Epithelial cell of esophagus (primary cell): ENCODE measurements around the gene KIF17.

ENCODE experiments used
- DNase-seq: peaks from one replicate; pipeline ENCODE4 v3.0.0; 2010; ENCODE audit warnings: low read depth
- H3K4me3 ChIP-seq: 2 replicates; pipeline ENCODE4 v1.5.1; 2011; ENCODE audit warnings: mild to moderate bottlenecking, low read length, control low read depth
- TF ChIP-seq, protein P1 (sequence below): IDR thresholded peaks from 2 replicates; pipeline ENCODE4 v1.5.1; 2011; ENCODE audit warnings: low read depth, mild to moderate bottlenecking, low read length, control low read depth, inconsistent platforms; ENCODE audit not compliant: insufficient read depth; ENCODE audit errors: missing control alignments

The KIF17 gene

DNA sequence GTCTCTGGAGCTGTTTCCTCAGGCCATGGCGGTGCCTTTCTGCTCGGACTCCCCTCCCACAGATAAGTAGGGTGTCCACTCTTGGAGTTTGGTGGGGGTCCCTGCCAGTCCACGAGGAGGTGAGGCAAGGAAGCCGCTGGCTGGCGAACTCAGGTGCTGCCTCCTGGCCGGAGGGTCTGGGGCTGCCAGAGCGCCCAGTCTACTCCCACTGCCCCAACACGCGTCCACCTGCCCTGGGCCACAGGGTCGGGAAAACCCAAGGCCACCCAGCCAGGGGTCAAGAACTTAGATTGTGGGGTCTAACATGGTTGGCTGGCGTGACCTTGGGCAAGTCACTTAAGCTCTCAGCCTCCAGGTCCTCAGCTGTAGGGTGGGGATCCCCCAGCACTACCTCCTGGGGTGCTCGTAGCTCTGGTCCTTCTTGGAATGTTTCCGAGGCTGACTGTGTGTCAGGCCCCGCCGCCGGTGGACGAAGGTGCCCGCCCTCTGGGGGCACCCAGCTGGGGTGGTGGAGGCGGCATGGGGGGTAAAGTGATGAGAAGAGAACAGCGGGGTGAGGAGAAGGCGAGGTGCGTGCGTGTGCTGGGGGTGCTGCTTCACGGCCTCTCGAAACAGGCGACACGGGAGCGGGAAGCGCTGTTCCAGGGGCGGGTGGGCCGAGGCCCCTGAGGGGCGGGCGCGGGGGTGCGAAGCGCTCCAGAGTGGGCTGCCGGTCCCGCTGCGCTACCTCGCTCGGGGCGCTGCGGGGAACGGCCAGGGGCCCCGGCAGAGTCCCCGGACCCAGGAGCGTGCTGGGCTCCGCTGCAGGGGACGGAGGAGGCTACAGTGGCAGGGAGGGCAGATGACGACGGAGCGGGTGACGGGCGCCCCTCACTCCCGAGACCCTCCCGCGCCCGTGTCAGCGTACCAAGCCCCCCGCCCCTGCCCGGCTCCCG is 13.5 kb upstream of the KIF17 start:
- H3K4me3 ChIP-seq: peak overlapping the region; percentile 62
- no peak for DNase-seq
- TF ChIP-seq, protein P1, sequence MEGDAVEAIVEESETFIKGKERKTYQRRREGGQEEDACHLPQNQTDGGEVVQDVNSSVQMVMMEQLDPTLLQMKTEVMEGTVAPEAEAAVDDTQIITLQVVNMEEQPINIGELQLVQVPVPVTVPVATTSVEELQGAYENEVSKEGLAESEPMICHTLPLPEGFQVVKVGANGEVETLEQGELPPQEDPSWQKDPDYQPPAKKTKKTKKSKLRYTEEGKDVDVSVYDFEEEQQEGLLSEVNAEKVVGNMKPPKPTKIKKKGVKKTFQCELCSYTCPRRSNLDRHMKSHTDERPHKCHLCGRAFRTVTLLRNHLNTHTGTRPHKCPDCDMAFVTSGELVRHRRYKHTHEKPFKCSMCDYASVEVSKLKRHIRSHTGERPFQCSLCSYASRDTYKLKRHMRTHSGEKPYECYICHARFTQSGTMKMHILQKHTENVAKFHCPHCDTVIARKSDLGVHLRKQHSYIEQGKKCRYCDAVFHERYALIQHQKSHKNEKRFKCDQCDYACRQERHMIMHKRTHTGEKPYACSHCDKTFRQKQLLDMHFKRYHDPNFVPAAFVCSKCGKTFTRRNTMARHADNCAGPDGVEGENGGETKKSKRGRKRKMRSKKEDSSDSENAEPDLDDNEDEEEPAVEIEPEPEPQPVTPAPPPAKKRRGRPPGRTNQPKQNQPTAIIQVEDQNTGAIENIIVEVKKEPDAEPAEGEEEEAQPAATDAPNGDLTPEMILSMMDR: no peak

DNA sequence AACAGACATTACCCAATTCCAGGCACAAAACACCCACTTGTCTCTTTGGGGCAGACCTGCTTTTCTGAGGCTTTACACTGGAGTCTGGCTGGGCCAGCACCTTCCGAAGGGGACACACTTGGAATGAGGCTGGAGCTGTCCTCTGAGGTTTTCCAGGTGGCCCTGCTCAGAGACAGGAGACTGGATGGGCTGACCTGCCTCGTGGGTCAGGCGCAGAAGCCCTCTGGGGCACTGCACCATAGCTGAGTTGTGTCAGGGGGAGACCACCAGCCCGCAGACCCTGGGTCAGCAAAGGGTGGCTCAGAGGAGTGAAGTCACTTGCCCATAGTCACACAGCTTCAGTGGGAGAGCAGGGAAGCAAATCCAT is 12.9 kb upstream of the KIF17 start:
- no peak for DNase-seq
- TF ChIP-seq, protein P1: no peak
- peak overlapping the region; percentile 62 for H3K4me3 ChIP-seq

DNA sequence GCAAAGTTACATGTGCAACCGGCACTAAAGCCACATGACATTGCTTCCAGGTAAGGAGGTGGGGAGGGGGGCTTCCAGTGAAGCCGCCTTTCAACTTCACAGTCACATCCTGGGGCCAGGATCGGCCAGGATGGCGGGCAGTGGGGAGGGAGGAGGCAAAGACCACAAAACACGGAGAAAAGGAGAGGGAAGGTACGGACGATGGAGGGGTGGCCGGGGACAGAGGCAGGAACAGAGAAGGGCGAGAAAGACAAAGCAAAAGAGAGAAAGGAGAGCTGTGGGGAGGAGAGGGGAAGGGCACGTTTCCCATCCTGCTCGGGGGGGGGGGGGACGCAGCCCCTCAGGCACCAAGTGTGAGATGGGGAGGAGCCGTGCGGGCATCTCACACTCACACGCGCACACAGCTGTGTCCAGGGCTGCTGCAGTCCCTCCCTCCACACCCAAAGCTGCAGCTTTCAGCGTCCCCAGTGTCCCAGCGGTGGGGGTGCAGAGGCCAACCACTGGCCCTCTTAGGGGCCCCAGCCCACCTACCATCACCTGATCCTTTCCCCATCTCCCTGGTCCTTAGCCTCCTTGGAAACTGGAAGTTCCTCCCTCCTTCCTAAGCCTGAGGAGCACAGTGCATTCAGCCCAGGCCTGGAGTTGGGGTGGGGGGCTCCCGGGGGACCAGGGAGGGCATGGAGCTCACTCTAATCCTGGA is 12.3 kb upstream of the KIF17 start:
- TF ChIP-seq, protein P1: no peak
- no peak overlapping the region for H3K4me3 ChIP-seq
- DNase-seq: no peak

DNA sequence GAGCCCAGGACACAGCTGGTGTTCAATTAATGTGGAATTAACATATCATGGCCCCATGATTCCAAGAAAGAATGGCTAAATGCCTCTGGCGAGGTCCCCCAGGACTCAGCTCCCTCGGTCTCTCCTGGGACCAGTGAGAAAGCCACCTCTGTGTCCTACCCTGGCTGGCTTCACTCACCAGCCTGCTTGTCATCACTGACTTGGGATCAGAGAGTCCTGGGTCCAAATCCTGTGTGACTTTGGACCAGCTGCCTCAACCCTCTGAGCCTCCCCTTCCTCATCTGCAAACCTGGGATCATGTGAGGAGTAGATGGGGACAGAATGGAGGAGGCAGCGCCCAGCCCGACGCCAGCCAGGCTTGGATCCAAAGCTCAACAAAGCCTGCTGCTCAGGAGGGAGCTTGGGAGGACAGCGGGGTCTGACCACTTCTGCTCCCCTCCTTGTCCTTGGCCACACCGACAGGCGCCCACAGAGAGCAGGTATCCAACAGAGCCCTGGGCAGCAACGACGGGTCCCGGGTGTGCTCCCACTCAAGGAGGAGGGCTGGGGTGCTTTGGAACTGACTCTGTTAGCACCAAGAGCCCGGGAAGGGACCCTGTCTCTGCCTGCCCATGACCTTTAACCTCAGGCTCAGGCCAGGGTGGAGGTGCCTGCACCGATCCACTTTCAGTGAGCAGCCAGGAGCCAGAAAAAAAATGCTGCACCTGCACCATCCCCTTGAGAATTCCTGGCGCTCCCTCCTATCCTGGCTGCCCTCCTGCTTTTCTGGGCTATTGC is 11.5 kb upstream of the KIF17 start:
- TF ChIP-seq, protein P1: no peak
- DNase-seq: no peak
- H3K4me3 ChIP-seq: no peak overlapping the region

DNA sequence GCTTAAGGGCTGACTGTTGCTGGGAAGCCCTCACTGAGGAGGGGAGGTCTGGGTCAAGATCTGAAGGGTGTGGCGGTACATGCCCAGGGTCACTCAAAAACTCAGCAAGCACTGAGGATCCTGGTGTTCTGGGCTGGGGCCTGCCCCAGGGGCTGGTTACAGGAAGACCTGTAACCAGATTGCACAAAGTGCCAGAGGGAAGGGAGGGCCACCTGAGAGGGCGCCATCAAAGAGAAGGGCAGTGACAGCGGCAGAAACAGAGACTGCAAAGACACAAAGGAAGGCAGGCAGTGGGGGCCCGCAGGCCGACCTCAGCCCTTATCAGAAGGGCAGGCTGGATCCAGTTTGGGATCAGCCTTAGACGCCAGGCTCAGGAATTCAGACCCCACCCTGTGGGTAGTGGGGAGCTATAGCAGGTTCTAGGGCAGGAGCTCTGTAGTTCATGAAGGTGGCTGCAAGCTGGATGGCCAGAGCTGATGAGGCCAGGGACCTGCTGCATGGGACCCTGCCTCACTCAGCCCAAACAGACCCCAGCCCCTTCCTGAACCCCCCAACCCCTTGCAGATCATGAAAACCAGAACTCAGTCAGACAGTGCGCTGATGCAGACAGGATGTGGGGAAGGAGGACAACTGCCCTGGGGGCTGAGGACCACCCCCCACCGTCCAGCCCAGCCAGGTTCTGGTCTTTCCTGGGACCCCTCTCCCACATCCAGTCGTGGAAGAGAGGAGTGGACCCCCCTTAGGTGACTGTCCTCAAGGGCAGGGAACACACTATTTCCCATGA is 10.8 kb upstream of the KIF17 start:
- TF ChIP-seq, protein P1: no peak
- no peak overlapping the region for H3K4me3 ChIP-seq
- no peak for DNase-seq

DNA sequence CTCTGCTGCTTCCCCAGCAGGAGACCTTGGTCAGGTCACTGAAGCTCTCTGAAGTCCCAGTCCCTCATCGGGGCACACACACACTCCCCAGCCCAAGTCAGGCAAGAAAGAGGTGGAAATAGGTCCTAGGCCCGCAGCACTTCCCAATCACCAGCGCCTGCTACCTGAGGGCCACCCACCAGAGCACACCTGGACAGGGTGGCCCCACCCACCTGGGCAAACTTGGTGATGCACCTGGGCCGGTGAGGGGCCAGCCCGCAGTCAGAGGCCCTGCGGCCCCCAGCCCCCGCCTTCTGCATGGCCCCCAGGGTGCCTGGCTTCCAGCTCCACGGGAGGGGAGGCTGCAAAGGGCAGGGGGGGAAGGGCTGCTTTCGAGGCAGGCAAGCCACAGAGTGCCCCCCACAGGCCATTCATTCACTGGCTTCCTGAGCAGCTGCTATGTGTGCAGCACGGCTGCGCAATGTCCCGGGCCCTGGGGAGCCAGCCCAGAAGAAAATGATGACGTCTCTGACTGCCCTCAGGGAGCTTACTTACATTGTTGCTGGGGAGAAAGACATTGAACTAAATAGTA is 10.0 kb upstream of the KIF17 start:
- no peak for DNase-seq
- TF ChIP-seq, protein P1: no peak

More for the DNA sequence above, 10.0 kb upstream of the KIF17 start:
- H3K4me3 ChIP-seq: no peak overlapping the region
